ENCODE measurements around the gene MRPS18A. TPM values are rescaled to one million over a fixed set of nuclear protein-coding genes. Genes with fewer than 3 reads are reported as not detected.
A peak's percentile ranks its signal among the peaks of the same experiment; 100 is the strongest.

Gene MRPS18A
- total and polyA plus RNA-seq, 2 of the 13 experiments (the other 11 are each of a cell fraction or from before 2014, with no cell fraction given): 87.8 to 89.1 TPM

DNA sequence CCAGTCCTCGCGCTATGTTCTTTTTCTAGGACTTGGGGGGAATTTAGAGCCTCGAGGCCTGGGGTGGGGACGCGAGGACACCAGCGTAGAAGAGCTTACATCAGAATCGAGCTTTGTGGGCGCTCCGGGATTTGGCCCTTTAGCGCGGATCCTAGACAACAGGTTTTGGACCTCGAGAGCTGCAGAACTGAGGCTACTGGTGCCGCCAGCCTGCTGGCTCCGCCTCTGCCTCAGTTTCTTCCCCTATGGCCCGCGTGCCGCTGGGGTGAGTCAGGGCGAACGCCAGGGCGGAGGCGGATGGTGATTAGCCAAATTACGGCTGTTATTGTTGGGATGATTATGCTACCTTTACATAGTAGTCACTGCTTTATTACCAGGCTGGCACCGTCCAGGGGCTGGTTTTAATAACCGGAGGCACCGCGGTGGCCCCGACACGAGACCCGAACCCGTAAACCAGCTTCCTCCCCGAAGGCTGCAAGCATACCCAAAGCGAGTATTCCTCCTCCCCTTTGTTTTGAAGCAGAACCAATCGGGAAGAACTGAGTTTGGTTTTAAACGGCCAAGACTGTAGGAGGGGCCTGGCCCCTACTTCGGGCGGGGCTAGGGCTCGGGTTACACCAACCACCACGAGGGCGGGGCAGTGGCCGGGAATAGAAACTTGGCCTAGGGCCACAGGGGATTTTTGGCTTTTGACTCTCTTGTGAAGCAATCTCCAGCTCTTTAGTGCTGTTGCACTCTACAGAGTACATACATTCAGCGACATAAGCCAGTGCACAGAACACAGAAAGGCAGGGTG is 57.9 kb downstream of the MRPS18A start (continued):
- TF ChIP-seq NFYB (CRISPR knock-in tag; IDR thresholded peaks at IDR 0.05) (peak; percentile 83), ZNF235 (CRISPR knock-in tag; IDR thresholded peaks at IDR 0.05; ENCODE audit: borderline replicate concordance) (peak; percentile 92), HCFC1 (IDR thresholded peaks at IDR 0.05; ENCODE audit: low read depth, low read length) (no peak), ZGPAT (CRISPR knock-in tag; IDR thresholded peaks at IDR 0.05) (peak; percentile 81), SALL2 (CRISPR knock-in tag; IDR thresholded peaks at IDR 0.05) (peak; percentile 65), MAZ (IDR thresholded peaks at IDR 0.05; ENCODE audit: borderline replicate concordance, low read depth, low read length) (peak; percentile 60; the same call in 1 of the 2 replicates), MAZ (CRISPR knock-in tag; IDR thresholded peaks at IDR 0.05; ENCODE audit: low read depth) (peak; percentile 77), HMG20A (CRISPR knock-in tag; IDR thresholded peaks at IDR 0.05; ENCODE audit: borderline replicate concordance) (0 out of 2 replicates have a peak, but pooled peaks have one; percentile 60), RBAK (CRISPR knock-in tag; IDR thresholded peaks at IDR 0.05) (peak; percentile 76; the same call in 1 of the 2 replicates), RXRA (CRISPR knock-in tag; IDR thresholded peaks at IDR 0.05) (peak; percentile 43), REPIN1 (CRISPR knock-in tag; IDR thresholded peaks at IDR 0.05; ENCODE audit: borderline replicate concordance, low read depth) (peak; percentile 48), ZNF263 (CRISPR knock-in tag; IDR thresholded peaks at IDR 0.05) (peak; percentile 52), ZNF709 (CRISPR knock-in tag; IDR thresholded peaks at IDR 0.05) (peak; percentile 81), KAT7 (CRISPR knock-in tag; IDR thresholded peaks at IDR 0.05; ENCODE audit: borderline replicate concordance) (0 out of 2 replicates have a peak, but pooled peaks have one; percentile 2), MIER2 (CRISPR knock-in tag; IDR thresholded peaks at IDR 0.05) (peak; percentile 24; the same call in 1 of the 2 replicates), ZFP62 (CRISPR knock-in tag; IDR thresholded peaks at IDR 0.05) (no peak), UBTF (CRISPR knock-in tag; IDR thresholded peaks at IDR 0.05) (peak; percentile 58), NCOR1 (IDR thresholded peaks at IDR 0.05; ENCODE audit: borderline replicate concordance, low read length) (peak; percentile 34)
- TF ChIP-seq, protein P1, sequence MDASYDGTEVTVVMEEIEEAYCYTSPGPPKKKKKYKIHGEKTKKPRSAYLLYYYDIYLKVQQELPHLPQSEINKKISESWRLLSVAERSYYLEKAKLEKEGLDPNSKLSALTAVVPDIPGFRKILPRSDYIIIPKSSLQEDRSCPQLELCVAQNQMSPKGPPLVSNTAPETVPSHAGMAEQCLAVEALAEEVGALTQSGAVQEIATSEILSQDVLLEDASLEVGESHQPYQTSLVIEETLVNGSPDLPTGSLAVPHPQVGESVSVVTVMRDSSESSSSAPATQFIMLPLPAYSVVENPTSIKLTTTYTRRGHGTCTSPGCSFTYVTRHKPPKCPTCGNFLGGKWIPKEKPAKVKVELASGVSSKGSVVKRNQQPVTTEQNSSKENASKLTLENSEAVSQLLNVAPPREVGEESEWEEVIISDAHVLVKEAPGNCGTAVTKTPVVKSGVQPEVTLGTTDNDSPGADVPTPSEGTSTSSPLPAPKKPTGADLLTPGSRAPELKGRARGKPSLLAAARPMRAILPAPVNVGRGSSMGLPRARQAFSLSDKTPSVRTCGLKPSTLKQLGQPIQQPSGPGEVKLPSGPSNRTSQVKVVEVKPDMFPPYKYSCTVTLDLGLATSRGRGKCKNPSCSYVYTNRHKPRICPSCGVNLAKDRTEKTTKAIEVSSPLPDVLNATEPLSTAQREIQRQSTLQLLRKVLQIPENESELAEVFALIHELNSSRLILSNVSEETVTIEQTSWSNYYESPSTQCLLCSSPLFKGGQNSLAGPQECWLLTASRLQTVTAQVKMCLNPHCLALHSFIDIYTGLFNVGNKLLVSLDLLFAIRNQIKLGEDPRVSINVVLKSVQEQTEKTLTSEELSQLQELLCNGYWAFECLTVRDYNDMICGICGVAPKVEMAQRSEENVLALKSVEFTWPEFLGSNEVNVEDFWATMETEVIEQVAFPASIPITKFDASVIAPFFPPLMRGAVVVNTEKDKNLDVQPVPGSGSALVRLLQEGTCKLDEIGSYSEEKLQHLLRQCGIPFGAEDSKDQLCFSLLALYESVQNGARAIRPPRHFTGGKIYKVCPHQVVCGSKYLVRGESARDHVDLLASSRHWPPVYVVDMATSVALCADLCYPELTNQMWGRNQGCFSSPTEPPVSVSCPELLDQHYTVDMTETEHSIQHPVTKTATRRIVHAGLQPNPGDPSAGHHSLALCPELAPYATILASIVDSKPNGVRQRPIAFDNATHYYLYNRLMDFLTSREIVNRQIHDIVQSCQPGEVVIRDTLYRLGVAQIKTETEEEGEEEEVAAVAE (CRISPR knock-in tag; IDR thresholded peaks at IDR 0.05; ENCODE audit: borderline replicate concordance): no peak; the same call in 1 of the 2 replicates
- TF ChIP-seq, protein P2, sequence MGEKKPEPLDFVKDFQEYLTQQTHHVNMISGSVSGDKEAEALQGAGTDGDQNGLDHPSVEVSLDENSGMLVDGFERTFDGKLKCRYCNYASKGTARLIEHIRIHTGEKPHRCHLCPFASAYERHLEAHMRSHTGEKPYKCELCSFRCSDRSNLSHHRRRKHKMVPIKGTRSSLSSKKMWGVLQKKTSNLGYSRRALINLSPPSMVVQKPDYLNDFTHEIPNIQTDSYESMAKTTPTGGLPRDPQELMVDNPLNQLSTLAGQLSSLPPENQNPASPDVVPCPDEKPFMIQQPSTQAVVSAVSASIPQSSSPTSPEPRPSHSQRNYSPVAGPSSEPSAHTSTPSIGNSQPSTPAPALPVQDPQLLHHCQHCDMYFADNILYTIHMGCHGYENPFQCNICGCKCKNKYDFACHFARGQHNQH (CRISPR knock-in tag; IDR thresholded peaks at IDR 0.05): peak; percentile 86

Measured in HepG2 (cell line).